Measurements from ENCODE around the gene OPCML.

The OPCML gene

GRCh38 chr11:132717824-132718223 is 814.5 kb downstream of the OPCML start:
- no peak for DNase-seq (ENCODE audit: low read depth, low spot score)
- ChIA-PET CTCF (no interaction called here), POLR2A (no interaction called here)
- H3K4me3 ChIP-seq (ENCODE audit: low read depth, low read length) = no peak overlapping the region
- TF ChIP-seq, protein P1, sequence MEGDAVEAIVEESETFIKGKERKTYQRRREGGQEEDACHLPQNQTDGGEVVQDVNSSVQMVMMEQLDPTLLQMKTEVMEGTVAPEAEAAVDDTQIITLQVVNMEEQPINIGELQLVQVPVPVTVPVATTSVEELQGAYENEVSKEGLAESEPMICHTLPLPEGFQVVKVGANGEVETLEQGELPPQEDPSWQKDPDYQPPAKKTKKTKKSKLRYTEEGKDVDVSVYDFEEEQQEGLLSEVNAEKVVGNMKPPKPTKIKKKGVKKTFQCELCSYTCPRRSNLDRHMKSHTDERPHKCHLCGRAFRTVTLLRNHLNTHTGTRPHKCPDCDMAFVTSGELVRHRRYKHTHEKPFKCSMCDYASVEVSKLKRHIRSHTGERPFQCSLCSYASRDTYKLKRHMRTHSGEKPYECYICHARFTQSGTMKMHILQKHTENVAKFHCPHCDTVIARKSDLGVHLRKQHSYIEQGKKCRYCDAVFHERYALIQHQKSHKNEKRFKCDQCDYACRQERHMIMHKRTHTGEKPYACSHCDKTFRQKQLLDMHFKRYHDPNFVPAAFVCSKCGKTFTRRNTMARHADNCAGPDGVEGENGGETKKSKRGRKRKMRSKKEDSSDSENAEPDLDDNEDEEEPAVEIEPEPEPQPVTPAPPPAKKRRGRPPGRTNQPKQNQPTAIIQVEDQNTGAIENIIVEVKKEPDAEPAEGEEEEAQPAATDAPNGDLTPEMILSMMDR (IDR thresholded peaks at IDR 0.05; ENCODE audit: insufficient read depth, low read length, missing control alignments) = no peak

DNA sequence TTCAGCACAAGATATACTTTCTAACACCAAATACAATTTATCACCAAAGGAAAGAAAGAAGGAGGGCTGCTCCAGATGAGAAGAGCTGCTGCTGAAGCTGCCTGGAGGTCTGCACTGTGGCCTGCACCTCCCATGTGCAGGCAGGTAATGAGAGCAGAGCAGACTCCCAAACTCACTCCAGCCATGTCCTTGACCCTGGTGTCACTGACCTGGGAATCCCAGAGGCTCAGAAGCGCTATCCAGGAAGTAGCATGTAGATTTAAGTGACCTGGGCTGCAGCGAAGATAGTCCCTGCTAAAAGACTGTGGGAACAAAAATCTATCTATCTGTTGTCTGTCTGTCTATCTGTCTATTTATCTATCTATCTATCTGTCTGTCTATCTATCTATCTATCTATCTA is 816.3 kb downstream of the OPCML start:
- no peak overlapping the region for H3K4me3 ChIP-seq (ENCODE audit: low read depth, low read length)
- ChIA-PET CTCF (interaction anchor here (1.0 to 2.0 kb wide), 2 partner anchors 29 to 225 kb away, joined by 3 to 7 read pairs; no protein-coding TSS in a partner anchor), POLR2A (no interaction called here)
- TF ChIP-seq, protein P1 (IDR thresholded peaks at IDR 0.05; ENCODE audit: insufficient read depth, low read length, missing control alignments) = no peak
- DNase-seq (ENCODE audit: low read depth, low spot score) = no peak

DNA sequence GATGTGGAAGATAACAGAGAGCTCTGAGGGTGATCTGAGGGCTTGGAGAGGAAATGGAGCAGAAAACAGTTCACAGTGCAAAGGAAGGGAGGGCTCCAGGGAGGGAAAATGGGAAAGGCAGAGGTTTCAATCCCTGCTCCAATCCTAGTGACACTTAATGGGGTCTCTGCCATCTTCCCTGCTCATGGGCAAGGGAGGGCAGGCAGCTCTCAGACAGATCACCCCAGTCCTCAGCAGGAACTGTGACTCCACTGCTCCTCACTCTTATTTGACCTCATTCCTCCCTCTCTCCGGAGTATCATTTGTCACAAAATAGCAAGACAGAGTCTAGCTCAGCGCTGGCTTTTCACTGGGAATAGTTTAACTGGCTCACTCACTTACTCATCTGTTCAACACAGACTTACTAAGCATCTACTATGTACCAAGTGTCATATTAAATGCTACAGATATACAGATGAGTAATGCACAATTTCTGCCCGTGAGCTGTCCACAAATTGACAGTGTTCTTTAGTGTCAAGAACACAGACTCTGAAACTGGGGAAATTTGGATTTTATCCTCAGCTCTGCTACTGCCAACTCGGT is 817.4 kb downstream of the OPCML start:
- POLR2A ChIA-PET = no interaction called here
- CTCF ChIA-PET = interaction anchor here (1.0 to 2.0 kb wide), 3 partner anchors 9 to 226 kb away, joined by 3 to 7 read pairs (median 3); no protein-coding TSS in a partner anchor
- DNase-seq (ENCODE audit: low read depth, low spot score) = no peak
- H3K4me3 ChIP-seq (ENCODE audit: low read depth, low read length) = no peak overlapping the region
- TF ChIP-seq, protein P1 (IDR thresholded peaks at IDR 0.05; ENCODE audit: insufficient read depth, low read length, missing control alignments) = no peak

- CTCF ChIA-PET = interaction anchor here (1.1 kb wide), 1 partner anchor 10 kb away, joined by 3 read pairs; no protein-coding TSS in a partner anchor
- no peak for DNase-seq (ENCODE audit: low read depth, low spot score)
- H3K4me3 ChIP-seq (ENCODE audit: low read depth, low read length) = no peak overlapping the region
- POLR2A ChIA-PET = no interaction called here
- TF ChIP-seq, protein P1 (IDR thresholded peaks at IDR 0.05; ENCODE audit: insufficient read depth, low read length, missing control alignments) = no peak
These were observed 819.8 kb downstream of the OPCML start for GRCh38 chr11:132712466-132712865.

DNA sequence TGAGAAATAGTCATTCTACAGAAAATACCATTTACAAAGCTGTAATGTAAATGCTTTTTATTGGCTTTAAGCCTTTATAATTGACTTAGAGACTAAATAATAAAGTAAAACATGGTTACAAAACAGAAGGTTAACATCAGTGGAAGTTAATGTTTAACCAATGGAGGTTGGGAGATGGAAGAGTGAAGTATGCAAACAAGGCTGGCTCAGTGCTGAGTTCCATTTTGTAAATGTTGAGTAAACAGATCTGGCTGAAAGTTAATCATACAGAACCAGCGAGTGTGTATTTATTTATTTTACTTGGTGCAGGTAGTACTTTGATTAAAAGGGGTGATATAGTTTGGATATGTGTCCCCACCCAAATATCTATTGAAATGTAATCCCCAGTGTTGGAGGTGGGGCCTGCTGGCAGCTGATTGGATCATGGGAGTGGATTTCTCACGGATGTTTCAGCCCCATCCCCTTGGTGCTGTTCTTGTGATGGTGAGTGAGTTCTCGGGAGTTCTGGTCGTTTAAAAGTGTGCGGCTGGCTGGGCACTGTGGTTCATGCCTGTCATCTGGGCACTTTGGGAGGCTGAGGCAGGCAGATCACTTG is 827.4 kb downstream of the OPCML start:
- POLR2A ChIA-PET = no interaction called here

GRCh38 chr11:132692891-132693290 is 839.4 kb downstream of the OPCML start:
- DNase-seq (ENCODE audit: low read depth, low spot score) = no peak
- no peak overlapping the region for H3K4me3 ChIP-seq (ENCODE audit: low read depth, low read length)
- ChIA-PET CTCF (interaction anchor here (1.1 kb wide), 1 partner anchor 8 kb away, joined by 3 read pairs; no protein-coding TSS in a partner anchor), POLR2A (no interaction called here)
- TF ChIP-seq, protein P1 (IDR thresholded peaks at IDR 0.05; ENCODE audit: insufficient read depth, low read length, missing control alignments) = no peak

More for the DNA sequence above, 827.4 kb downstream of the OPCML start:
- H3K4me3 ChIP-seq (ENCODE audit: low read depth, low read length) = no peak overlapping the region
- TF ChIP-seq, protein P1 (IDR thresholded peaks at IDR 0.05; ENCODE audit: insufficient read depth, low read length, missing control alignments) = no peak
- no peak for DNase-seq (ENCODE audit: low read depth, low spot score)
- CTCF ChIA-PET = no interaction called here
